HepG2 (cell line): ENCODE data around the gene ADAMTS18.

ENCODE experiments used
- CHD4 ChIP-seq: fragments of 200-600 bp; sonication (generic); IDR thresholded peaks from 2 replicates; pipeline ENCODE4 v1.7.0; 2017; ENCODE audit warnings: mild to moderate bottlenecking, low read length, borderline replicate concordance
- CTCF ChIP-seq: sonication (generic); formaldehyde crosslinking; IDR thresholded peaks from 2 replicates; pipeline ENCODE4 v1.5.0; 2020; ENCODE audit warnings: mild to moderate bottlenecking, missing genetic modification reagents, moderate library complexity
- FOXM1 ChIP-seq: sonication (generic); formaldehyde crosslinking; IDR thresholded peaks from 2 replicates; pipeline ENCODE4 v1.5.0; 2020; ENCODE audit warnings: missing genetic modification reagents
- KLF6 ChIP-seq: IDR thresholded peaks from 2 replicates; pipeline ENCODE4 v1.8.0; 2016; ENCODE audit warnings: missing biosample characterization, missing genetic modification reagents
- SKIL ChIP-seq: sonication (generic); formaldehyde crosslinking; IDR thresholded peaks from 2 replicates; pipeline ENCODE4 v1.8.0; 2022; ENCODE audit warnings: missing genetic modification reagents, mild to moderate bottlenecking, moderate library complexity, borderline replicate concordance
- SMC3 ChIP-seq: IDR thresholded peaks from 2 replicates; pipeline ENCODE4 v1.6.1; 2011; ENCODE audit warnings: low read length, improper control_type of control experiment
- SOX6 ChIP-seq, 2 experiments: fragments of 450-650 bp in 1 of 2; sonication (generic) in 1 of 2; formaldehyde crosslinking in 1 of 2; IDR thresholded peaks; 2 replicates each; pipeline versions ENCODE4 v1.4.0 to v1.6.1; 2017 to 2020; ENCODE audit warnings: antibody characterized with exemption in 1 of 2, mild to moderate bottlenecking in 1 of 2, missing genetic modification reagents in 1 of 2
- SP4 ChIP-seq: sonication (generic); formaldehyde crosslinking; IDR thresholded peaks from 2 replicates; pipeline ENCODE4 v1.8.1; 2023; ENCODE audit warnings: mild to moderate bottlenecking, missing genetic modification reagents
- ZNF614 ChIP-seq: IDR thresholded peaks from 2 replicates; pipeline ENCODE4 v1.6.1; 2018; ENCODE audit warnings: missing biosample characterization, missing genetic modification reagents, inconsistent platforms, borderline replicate concordance
- ZSCAN25 ChIP-seq: sonication (generic); formaldehyde crosslinking; IDR thresholded peaks from 2 replicates; pipeline ENCODE4 v1.8.0; 2022; ENCODE audit warnings: mild to moderate bottlenecking, missing genetic modification reagents
- ZSCAN31 ChIP-seq: sonication (generic); formaldehyde crosslinking; IDR thresholded peaks from 2 replicates; pipeline ENCODE4 v1.5.0; 2020; ENCODE audit warnings: low read depth, mild to moderate bottlenecking, missing genetic modification reagents

DNA sequence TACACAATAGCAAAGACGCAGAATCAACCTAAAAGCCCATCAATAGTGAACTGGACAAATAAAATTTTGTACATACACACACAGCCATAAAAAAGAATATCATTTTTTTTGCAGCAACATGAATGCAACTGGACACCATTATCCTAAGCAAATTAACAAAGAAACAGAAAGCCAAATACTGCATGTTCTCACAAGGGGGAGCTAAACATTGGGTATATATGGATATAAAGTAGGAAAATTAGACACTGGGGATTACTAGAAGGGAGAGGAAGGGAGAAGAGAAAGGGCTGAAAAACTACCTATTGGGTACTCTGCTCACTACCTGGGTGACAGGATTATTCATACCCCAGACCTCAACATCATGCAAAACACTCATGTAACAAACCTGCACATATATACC, 28.2 kb downstream of the ADAMTS18 start:
- TF ChIP-seq CTCF (CRISPR knock-in tag): peak; percentile 28
- TF ChIP-seq KLF6 (CRISPR knock-in tag): no peak
- TF ChIP-seq FOXM1 (CRISPR knock-in tag): no peak
- no peak for TF ChIP-seq SKIL (CRISPR knock-in tag)
- TF ChIP-seq ZSCAN25 (CRISPR knock-in tag): no peak
- TF ChIP-seq ZNF614 (CRISPR knock-in tag): no peak
- TF ChIP-seq SMC3: no peak
- no peak for TF ChIP-seq SP4 (CRISPR knock-in tag)
- TF ChIP-seq CHD4: no peak
- TF ChIP-seq SOX6 (IDR thresholded peaks at IDR 0.05): no peak
- TF ChIP-seq SOX6 (CRISPR knock-in tag; IDR thresholded peaks at IDR 0.05): no peak
- no peak for TF ChIP-seq ZSCAN31 (CRISPR knock-in tag)
